Spleen (tissue), 7 donors: ENCODE measurements around the gene GPR34.

Source experiments
- POLR2A ChIP-seq, 3 donors: fragments of 450-650 bp; IDR thresholded peaks; one replicate each; pipeline ENCODE4 v1.5.1; 2017; ENCODE audit warnings: antibody characterized with exemption in 3 of 3, mild to moderate bottlenecking in 1 of 3
- POLR2AphosphoS5 ChIP-seq, 3 donors: sonication (generic); formaldehyde crosslinking; IDR thresholded peaks; one replicate each; pipeline ENCODE4 v1.5.1; 2017; ENCODE audit warnings: antibody characterized with exemption in 3 of 3
- TF ChIP-seq, protein P1 (sequence below), 11 experiments: fragments of 200-600 bp in 7 of 11; fragments of 450-650 bp in 4 of 11; sonication (generic) in 4 of 11; IDR thresholded peaks in 8 of 11; conservative IDR thresholded peaks in 3 of 11; 1 replicate in 7 of 11; 2 replicates in 4 of 11; pipeline versions ENCODE4 v1.4.0 to v1.8.0; 2016 to 2021; ENCODE audit warnings: antibody characterized with exemption in 11 of 11, inconsistent platforms in 4 of 11, mild to moderate bottlenecking in 1 of 11
- donor health status: DM: no; HTN: no; CAD: no; lungs with moderate emphysema.
- donor health status: DM: no; HTN: no; CAD: no.
- donor health status: DM: no; HTN: no; CAD: no.

DNA sequence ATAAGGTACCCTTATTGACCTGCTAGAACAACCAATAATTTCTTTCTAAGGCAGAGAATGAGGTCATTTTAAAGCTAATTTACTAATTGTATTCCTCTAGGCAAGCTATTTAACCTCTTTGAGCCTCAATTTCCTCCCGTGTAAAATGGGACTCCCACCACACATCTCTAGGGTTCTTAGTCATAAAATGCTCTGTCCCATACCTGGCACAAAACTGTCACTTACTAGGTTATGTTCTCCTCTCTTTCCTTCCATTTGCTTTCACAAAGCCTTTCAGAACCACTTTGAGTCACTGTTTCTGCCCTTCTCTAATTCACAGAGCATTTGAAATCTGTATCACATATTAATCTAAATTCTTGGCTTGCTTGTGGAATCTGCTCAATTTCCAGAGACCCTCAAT is 32.8 kb downstream of the GPR34 start:
- TF ChIP-seq, protein P1, sequence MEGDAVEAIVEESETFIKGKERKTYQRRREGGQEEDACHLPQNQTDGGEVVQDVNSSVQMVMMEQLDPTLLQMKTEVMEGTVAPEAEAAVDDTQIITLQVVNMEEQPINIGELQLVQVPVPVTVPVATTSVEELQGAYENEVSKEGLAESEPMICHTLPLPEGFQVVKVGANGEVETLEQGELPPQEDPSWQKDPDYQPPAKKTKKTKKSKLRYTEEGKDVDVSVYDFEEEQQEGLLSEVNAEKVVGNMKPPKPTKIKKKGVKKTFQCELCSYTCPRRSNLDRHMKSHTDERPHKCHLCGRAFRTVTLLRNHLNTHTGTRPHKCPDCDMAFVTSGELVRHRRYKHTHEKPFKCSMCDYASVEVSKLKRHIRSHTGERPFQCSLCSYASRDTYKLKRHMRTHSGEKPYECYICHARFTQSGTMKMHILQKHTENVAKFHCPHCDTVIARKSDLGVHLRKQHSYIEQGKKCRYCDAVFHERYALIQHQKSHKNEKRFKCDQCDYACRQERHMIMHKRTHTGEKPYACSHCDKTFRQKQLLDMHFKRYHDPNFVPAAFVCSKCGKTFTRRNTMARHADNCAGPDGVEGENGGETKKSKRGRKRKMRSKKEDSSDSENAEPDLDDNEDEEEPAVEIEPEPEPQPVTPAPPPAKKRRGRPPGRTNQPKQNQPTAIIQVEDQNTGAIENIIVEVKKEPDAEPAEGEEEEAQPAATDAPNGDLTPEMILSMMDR (IDR thresholded peaks at IDR 0.05 in 8 of 11, conservative IDR thresholded peaks at IDR 0.05 in 3 of 11): no peak
- TF ChIP-seq POLR2A (IDR thresholded peaks at IDR 0.05): no peak
- TF ChIP-seq POLR2AphosphoS5 (IDR thresholded peaks at IDR 0.05): no peak
